Cardiac muscle cell (in vitro differentiated cells and primary cell): ENCODE data around the gene NIPAL3. TPM values are rescaled to one million over a fixed set of nuclear protein-coding genes. Genes with fewer than 3 reads are reported as not detected.
A peak's percentile ranks its signal among the peaks of the same experiment; 100 is the strongest.
"Not testable (repeated sequence)": the region's sequence is repeated elsewhere in the genome, so short reads cannot be mapped to it uniquely, and the experiment has no call there.

Experiments
- DNase-seq, 2 donors: peaks; one replicate each; pipeline versions ENCODE4 v3.0.0 to v3.0.0-alpha.2; 2010 to 2017; ENCODE audit warnings: low read depth in 1 of 2, low spot score in 1 of 2
- H3K27ac ChIP-seq: fragments of 200-600 bp; sonication (generic); 2 replicates; pipeline ENCODE4 v1.5.1; 2016
- H3K27me3 ChIP-seq: fragments of 200-600 bp; sonication (generic); 2 replicates; pipeline ENCODE4 v1.6.0; 2016; ENCODE audit warnings: control low read depth
- H3K36me3 ChIP-seq: fragments of 200-600 bp; sonication (generic); 2 replicates; pipeline ENCODE4 v1.5.1; 2016; ENCODE audit warnings: control low read depth
- H3K4me1 ChIP-seq: fragments of 200-600 bp; sonication (generic); 2 replicates; pipeline ENCODE4 v1.8.1; 2017; ENCODE audit warnings: low read depth, mild to moderate bottlenecking, mixed run types
- H3K4me3 ChIP-seq: fragments of 200-600 bp; sonication (generic); 2 replicates; pipeline ENCODE4 v1.5.1; 2016; ENCODE audit warnings: mild to moderate bottlenecking
- H3K9me3 ChIP-seq: fragments of 200-600 bp; sonication (generic); 2 replicates; pipeline ENCODE4 v1.5.1; 2017; ENCODE audit warnings: low read depth, mild to moderate bottlenecking, control low read depth
- polyA plus RNA-seq: library from polyadenylated mRNA; unstranded; fragments of >200 nt; fragmentation: Nextera tagmentation; extraction: Ambion mirVana; gene quantifications from 2 replicates; pipeline ENCODE4 v1.2.1, GENCODE V29; 2016
- total RNA-seq: library from RNA; depleted of rRNA; stranded (reverse); fragments of >200 nt; gene quantifications from 2 replicates; pipeline ENCODE4 v1.2.3, GENCODE V29; 2016
- TF ChIP-seq, protein P1 (sequence below): IDR thresholded peaks from 2 replicates; pipeline ENCODE4 v1.5.1; 2012; ENCODE audit warnings: low read depth, mild to moderate bottlenecking, low read length

Gene NIPAL3
- total and polyA plus RNA-seq, 2 experiments from 2014 or later = 19.0 to 32.2 TPM

DNA sequence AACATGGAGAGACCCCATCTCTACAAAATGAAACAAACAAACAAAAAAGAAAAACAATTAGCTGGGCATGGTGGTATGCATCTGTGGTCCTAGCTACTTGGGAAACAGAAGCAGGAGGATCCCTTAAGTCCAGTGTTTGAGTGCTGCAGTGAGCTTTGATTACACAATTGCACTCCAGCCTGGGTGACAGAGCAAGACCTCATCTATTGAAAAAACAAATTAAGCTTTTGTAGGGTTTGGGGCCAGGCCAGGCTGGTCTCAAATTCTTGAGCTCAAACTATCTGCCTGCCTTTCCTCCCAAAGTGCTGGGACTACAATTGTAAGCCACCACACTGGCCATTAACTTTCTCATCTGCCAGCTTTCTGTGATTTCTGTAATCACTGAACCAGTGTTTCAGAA is 27.2 kb downstream of the NIPAL3 start:
- no peak overlapping the region for H3K27ac ChIP-seq
- no peaks in the 10 kb centered on the region for H3K4me1 ChIP-seq
- DNase-seq = peak in 1 of 2 donors; percentile 59
- H3K27me3 ChIP-seq = no peaks in the 10 kb centered on the region
- H3K36me3 ChIP-seq = no peaks in the 10 kb centered on the region
- TF ChIP-seq, protein P1, sequence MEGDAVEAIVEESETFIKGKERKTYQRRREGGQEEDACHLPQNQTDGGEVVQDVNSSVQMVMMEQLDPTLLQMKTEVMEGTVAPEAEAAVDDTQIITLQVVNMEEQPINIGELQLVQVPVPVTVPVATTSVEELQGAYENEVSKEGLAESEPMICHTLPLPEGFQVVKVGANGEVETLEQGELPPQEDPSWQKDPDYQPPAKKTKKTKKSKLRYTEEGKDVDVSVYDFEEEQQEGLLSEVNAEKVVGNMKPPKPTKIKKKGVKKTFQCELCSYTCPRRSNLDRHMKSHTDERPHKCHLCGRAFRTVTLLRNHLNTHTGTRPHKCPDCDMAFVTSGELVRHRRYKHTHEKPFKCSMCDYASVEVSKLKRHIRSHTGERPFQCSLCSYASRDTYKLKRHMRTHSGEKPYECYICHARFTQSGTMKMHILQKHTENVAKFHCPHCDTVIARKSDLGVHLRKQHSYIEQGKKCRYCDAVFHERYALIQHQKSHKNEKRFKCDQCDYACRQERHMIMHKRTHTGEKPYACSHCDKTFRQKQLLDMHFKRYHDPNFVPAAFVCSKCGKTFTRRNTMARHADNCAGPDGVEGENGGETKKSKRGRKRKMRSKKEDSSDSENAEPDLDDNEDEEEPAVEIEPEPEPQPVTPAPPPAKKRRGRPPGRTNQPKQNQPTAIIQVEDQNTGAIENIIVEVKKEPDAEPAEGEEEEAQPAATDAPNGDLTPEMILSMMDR = no peak
- H3K4me3 ChIP-seq = no peak overlapping the region
- H3K9me3 ChIP-seq = no peaks in the 10 kb centered on the region

DNA sequence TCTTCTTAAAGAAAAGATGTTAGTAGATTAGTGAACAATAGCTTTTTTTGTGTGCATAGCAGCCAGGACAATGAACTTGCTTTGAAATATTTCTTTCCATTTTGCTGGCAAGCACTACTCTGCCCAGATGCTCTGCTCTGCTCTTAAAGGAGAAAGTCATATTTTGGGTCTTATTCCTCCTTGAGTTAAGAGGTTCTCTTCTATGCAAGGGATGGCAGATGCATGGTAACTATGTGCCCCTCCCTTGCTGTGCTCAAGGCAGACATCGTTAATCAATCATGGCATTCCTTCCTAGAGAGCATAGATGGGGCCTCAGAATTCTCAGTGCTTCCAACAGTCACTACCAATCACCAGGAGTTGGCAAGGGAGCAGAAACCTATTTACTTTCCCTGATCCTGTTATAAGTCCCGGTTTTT is 27.6 kb downstream of the NIPAL3 start:
- Histone ChIP-seq H3K9me3 (no peaks in the 10 kb centered on the region), H3K27me3 (no peaks in the 10 kb centered on the region), H3K36me3 (no peaks in the 10 kb centered on the region), H3K4me3 (no peak overlapping the region), H3K4me1 (no peaks in the 10 kb centered on the region), H3K27ac (no peak overlapping the region)
- DNase-seq = peak in 1 of 2 donors; percentile 56
- TF ChIP-seq, protein P1 = no peak

DNA sequence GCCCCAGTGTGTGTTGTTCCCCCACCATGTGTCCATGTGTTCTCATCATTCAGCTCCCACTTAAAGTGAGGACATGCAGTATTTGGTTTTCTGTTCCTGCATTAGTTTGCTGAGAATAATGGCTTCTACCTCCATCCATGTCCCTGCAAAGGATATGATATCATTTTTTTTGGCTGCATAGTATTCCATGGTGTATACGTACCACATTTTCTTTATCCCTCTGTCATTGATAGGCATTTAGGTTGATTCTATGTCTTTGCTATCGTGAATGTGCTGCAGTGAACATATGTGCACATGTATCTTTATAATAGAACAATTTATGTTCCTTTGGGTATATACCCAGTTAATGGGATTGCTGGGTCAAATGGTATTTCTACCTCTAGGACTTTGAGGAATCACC is 30.8 kb downstream of the NIPAL3 start:
- not testable (repeated sequence) for DNase-seq, H3K4me1 ChIP-seq, H3K4me3 ChIP-seq, H3K36me3 ChIP-seq, H3K27me3 ChIP-seq, H3K9me3 ChIP-seq, H3K27ac ChIP-seq

DNA sequence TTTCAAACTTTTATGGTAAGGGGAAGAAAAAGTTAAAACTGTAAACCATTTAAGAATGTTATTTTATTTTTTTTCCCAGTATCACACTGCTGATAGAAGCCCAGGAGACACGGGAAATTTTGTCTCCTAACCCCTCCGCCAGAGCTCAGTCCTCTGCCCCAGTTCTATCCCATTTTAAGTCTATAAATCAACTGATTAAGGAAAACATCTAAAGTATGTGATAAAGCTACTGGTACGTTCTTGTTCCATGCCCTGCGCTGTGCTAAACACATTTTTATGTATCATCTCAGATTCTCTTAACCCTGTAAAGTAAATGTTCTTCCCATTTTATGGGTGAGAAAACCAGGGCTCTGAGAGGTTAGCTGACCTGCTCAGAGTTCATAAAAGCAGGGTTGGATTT is 34.7 kb downstream of the NIPAL3 start:
- TF ChIP-seq, protein P1 = no peak
- H3K27me3 ChIP-seq = no peaks in the 10 kb centered on the region
- H3K4me1 ChIP-seq = no peaks in the 10 kb centered on the region
- no peak overlapping the region for H3K27ac ChIP-seq
- no peak overlapping the region for H3K4me3 ChIP-seq
- H3K36me3 ChIP-seq = peaks cover 9% of the 10 kb centered on the region
- no peak for DNase-seq
- H3K9me3 ChIP-seq = no peaks in the 10 kb centered on the region

DNA sequence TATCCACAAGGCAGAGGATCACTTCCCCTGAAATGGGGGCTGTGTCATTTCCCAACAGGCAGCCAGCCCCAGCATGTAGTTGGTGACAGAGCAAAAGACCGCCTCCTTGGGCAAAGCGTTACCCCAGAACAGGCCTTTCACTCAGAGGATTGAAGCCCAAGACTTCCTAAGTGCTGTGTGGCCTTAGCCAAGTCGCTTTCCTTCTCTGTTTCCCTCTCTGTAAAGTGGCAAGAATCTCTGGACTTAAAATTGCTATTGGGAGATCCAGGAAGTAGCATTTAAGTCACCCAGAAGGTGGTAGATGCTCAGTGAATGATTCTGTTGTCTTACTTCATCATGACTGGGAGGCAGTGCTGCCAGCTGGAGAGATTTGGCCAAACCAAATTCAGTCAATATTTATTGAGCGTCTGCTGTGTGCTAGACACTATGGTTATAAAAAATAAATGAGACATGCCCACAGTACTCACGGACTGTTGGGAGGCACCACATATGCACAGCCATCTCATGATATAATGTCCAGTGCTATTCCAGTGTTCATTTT is 35.3 kb downstream of the NIPAL3 start:
- no peak overlapping the region for H3K4me3 ChIP-seq
- DNase-seq = no peak
- peaks cover 9% of the 10 kb centered on the region for H3K36me3 ChIP-seq
- no peaks in the 10 kb centered on the region for H3K27me3 ChIP-seq
- TF ChIP-seq, protein P1 = no peak
- no peak overlapping the region for H3K27ac ChIP-seq
- H3K9me3 ChIP-seq = no peaks in the 10 kb centered on the region
- no peaks in the 10 kb centered on the region for H3K4me1 ChIP-seq

DNA sequence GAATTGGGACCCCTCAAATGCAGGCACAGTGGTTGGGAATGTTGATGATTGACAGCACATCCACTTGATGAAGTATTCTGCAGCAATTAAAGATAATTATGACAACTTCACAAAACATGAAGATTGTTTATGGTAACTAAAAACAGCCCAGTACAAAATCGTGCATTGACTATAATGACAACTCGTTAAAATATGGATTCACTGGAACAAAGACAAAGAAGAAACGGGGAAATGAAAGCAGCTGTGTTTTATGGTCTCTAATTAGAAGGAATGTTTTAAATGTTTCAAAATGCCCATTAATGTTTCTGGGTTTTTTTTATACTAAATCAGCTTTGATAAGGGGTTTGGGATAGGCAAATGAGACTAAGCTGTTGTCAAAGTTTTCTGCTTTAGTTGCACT is 36.1 kb downstream of the NIPAL3 start:
- no peak for DNase-seq
- H3K4me3 ChIP-seq = no peak overlapping the region
- no peaks in the 10 kb centered on the region for H3K27me3 ChIP-seq
- H3K36me3 ChIP-seq = peaks cover 9% of the 10 kb centered on the region
- no peak overlapping the region for H3K27ac ChIP-seq
- H3K4me1 ChIP-seq = no peaks in the 10 kb centered on the region
- TF ChIP-seq, protein P1 = no peak
- H3K9me3 ChIP-seq = no peaks in the 10 kb centered on the region
